MCF 10A (cell line): ENCODE measurements around the gene ELOVL7. TPM values are rescaled to one million over a fixed set of nuclear protein-coding genes. Genes with fewer than 3 reads are reported as not detected.

Source experiments
- BruUV-seq: library from RNA; stranded (reverse); fragments of 400-500 nt; replicated peaks from 2 replicates; lab custom pipeline; 2021; lab: Mats Ljungman, UMichigan
- CTCF ChIA-PET: fragments of 300-600 bp; sonication (Branson Sonifier 250); formaldehyde crosslinking; extraction: SDS; loops from one replicate; lab custom pipeline; 2021; ENCODE audit warnings: antibody characterized with exemption, inconsistent platforms; lab: Yijun Ruan, JAX
- POLR2A ChIA-PET: fragments of 300-600, 350-650 bp; sonication (Branson Sonifier 250); formaldehyde crosslinking; extraction: SDS; loops from one replicate; lab custom pipeline; 2020; ENCODE audit warnings: antibody characterized with exemption, inconsistent platforms; lab: Yijun Ruan, JAX
- DNase-seq: peaks from one replicate; pipeline ENCODE4 v3.0.0-alpha.2; 2018; ENCODE audit not compliant: unreplicated experiment
- H3K27ac Mint-ChIP-seq: one replicate; pipeline ENCODE4 v1.8.0; 2022; ENCODE audit warnings: mild to moderate bottlenecking, low read depth, mixed read lengths; ENCODE audit not compliant: unreplicated experiment
- H3K27me3 Mint-ChIP-seq: one replicate; pipeline ENCODE4 v1.8.0; 2022; ENCODE audit warnings: mixed read lengths; ENCODE audit not compliant: insufficient read depth, unreplicated experiment
- H3K36me3 Mint-ChIP-seq: one replicate; pipeline ENCODE4 v1.8.0; 2022; ENCODE audit warnings: mild to moderate bottlenecking, moderate library complexity, mixed read lengths; ENCODE audit not compliant: insufficient read depth, unreplicated experiment
- H3K4me1 Mint-ChIP-seq: one replicate; pipeline ENCODE4 v1.8.0; 2022; ENCODE audit warnings: mixed read lengths; ENCODE audit not compliant: insufficient read depth, unreplicated experiment
- H3K4me3 Mint-ChIP-seq: one replicate; pipeline ENCODE4 v1.8.0; 2022; ENCODE audit warnings: mild to moderate bottlenecking, moderate library complexity, mixed read lengths; ENCODE audit not compliant: unreplicated experiment
- H3K9me3 Mint-ChIP-seq: one replicate; pipeline ENCODE4 v1.8.0; 2022; ENCODE audit warnings: mixed read lengths; ENCODE audit not compliant: unreplicated experiment
- CTCF ChIP-seq: fragments of 200-600 bp; IDR thresholded peaks from one replicate; pipeline ENCODE4 v1.8.0; 2022; ENCODE audit warnings: antibody characterized with exemption, mild to moderate bottlenecking; ENCODE audit not compliant: unreplicated experiment
- intact Hi-C: fragments of 100-400 bp; cut with micrococcal nuclease; formaldehyde crosslinking; loops from 2 replicates; pipeline ENCODE4 v1.14.1; 2022
- total RNA-seq: library from RNA; stranded (reverse); gene quantifications from 2 replicates; pipeline ENCODE4 v1.2.3, GENCODE V29; 2022

ELOVL7 gene
- total RNA-seq, 1 experiment from 2014 or later, result 10.3 TPM

- CTCF ChIA-PET, result interaction anchor here (0.6 kb wide), 1 partner anchor 822 kb away, joined by 4 read pairs; no protein-coding TSS in a partner anchor
- no peak overlapping the region for H3K4me3 Mint-ChIP-seq
- POLR2A ChIA-PET, result interaction anchor here (0.7 to 1.1 kb wide), 2 partner anchors 108 to 110 kb away, joined by 3 to 4 read pairs; partner anchors contain the start of gene DEPDC1B
- H3K4me1 Mint-ChIP-seq, result peaks cover 17% of the 10 kb centered on the region
- DNase-seq, result no peak
- peak overlapping the region; percentile 66 for H3K27ac Mint-ChIP-seq
- intact Hi-C loops, result no loop called here
- no peaks in the 10 kb centered on the region for H3K9me3 Mint-ChIP-seq
- H3K27me3 Mint-ChIP-seq, result no peaks in the 10 kb centered on the region
- H3K36me3 Mint-ChIP-seq, result no peaks in the 10 kb centered on the region
- BruUV-seq, result no TSS peak
- no peak for TF ChIP-seq CTCF
These were observed 34.1 kb downstream of the ELOVL7 start for GRCh38 chr5:60809891-60810425.

GRCh38 chr5:60806591-60807243 lies 37.4 kb downstream of the ELOVL7 start:
- no peak for TF ChIP-seq CTCF
- Mint-ChIP-seq H3K27ac (no peak overlapping the region), H3K4me1 (peaks cover 26% of the 10 kb centered on the region), H3K36me3 (no peaks in the 10 kb centered on the region), H3K4me3 (no peak overlapping the region), H3K9me3 (no peaks in the 10 kb centered on the region), H3K27me3 (no peaks in the 10 kb centered on the region)
- ChIA-PET CTCF (interaction anchor here (0.6 kb wide), 1 partner anchor 107 kb away, joined by 6 read pairs; the partner anchor contains the start of gene DEPDC1B), POLR2A (interaction anchor here (0.7 kb wide), 1 partner anchor 955 kb away, joined by 5 read pairs; no protein-coding TSS in a partner anchor)
- BruUV-seq, result no TSS peak
- no peak for DNase-seq
- intact Hi-C loops, result no loop called here

- DNase-seq, result peak; percentile 34
- Mint-ChIP-seq H3K4me1 (peaks cover 21% of the 10 kb centered on the region), H3K9me3 (no peaks in the 10 kb centered on the region), H3K27ac (peak overlapping the region; percentile 14), H3K4me3 (no peak overlapping the region), H3K36me3 (no peaks in the 10 kb centered on the region), H3K27me3 (no peaks in the 10 kb centered on the region)
- CTCF ChIA-PET, result no interaction called here
- no peak for TF ChIP-seq CTCF
- intact Hi-C loops, result loop anchor here (1.0 kb wide), 1 partner anchor 39 kb away; the partner anchor contains the start of gene ELOVL7
- POLR2A ChIA-PET, result no interaction called here
- no TSS peak for BruUV-seq
These were observed 38.6 kb downstream of the ELOVL7 start for GRCh38 chr5:60805463-60805862.

- Mint-ChIP-seq H3K27me3 (no peaks in the 10 kb centered on the region), H3K9me3 (no peaks in the 10 kb centered on the region), H3K27ac (no peak overlapping the region), H3K4me1 (peaks cover 17% of the 10 kb centered on the region), H3K36me3 (no peaks in the 10 kb centered on the region), H3K4me3 (no peak overlapping the region)
- no TSS peak for BruUV-seq
- DNase-seq, result no peak
- TF ChIP-seq CTCF, result no peak
- ChIA-PET POLR2A (no interaction called here), CTCF (no interaction called here)
- intact Hi-C loops, result no loop called here
These were observed 40.4 kb downstream of the ELOVL7 start for GRCh38 chr5:60803712-60804111.
